H1 (cell line): ENCODE data around the gene DCP1B. TPM values are rescaled to one million over a fixed set of nuclear protein-coding genes. Genes with fewer than 3 reads are reported as not detected.

Experiments used
- BCL11A ChIP-seq, 2 experiments: IDR thresholded peaks; one replicate each; pipeline ENCODE4 v1.6.1; 2011; ENCODE audit warnings: low read depth in 2 of 2, low read length in 2 of 2, mild to moderate bottlenecking in 2 of 2
- RNF2 ChIP-seq: fragments of 200-900, 300-1000 bp; sonication (generic); IDR thresholded peaks from 2 replicates; pipeline ENCODE4 v1.7.1; 2016; ENCODE audit warnings: borderline replicate concordance, low read depth, mild to moderate bottlenecking, antibody characterized with exemption, low read length; ENCODE audit not compliant: poor library complexity, severe bottlenecking; ENCODE audit errors: missing control alignments
- SRF ChIP-seq: IDR thresholded peaks from 2 replicates; pipeline ENCODE4 v1.6.1; 2011; ENCODE audit warnings: mild to moderate bottlenecking, low read depth, low read length, moderate library complexity
- TAF1 ChIP-seq: IDR thresholded peaks from 2 replicates; pipeline ENCODE4 v1.6.1; 2011; ENCODE audit warnings: mild to moderate bottlenecking, low read depth, low read length
- TAF7 ChIP-seq: optimal IDR thresholded peaks from 2 replicates; pipeline ENCODE3; 2011; ENCODE audit warnings: low read depth, mild to moderate bottlenecking, inconsistent platforms, low read length, moderate library complexity, borderline replicate concordance
- polyA plus RNA-seq, 7 experiments: library from polyadenylated mRNA; depleted of rRNA in 3 of 7; stranded (reverse) in 5 of 7; unstranded in 2 of 7; fragments of >200 nt in 5 of 7; fragments of 200-250 nt in 2 of 7; gene quantifications; 1 replicate in 5 of 7; 2 replicates in 1 of 7; 4 replicates in 1 of 7; pipeline versions ENCODE4 v1.2.1 to v1.2.3, GENCODE V29; 2011 to 2013; ENCODE audit warnings: missing spikeins in 2 of 7, mixed read lengths in 2 of 7
- total RNA-seq: library from RNA; stranded (reverse); fragmentation: NEBNext Ultra II Directional; extraction: Animal tissue kit (Norgen Biotek cat#: 25700); gene quantifications from 2 replicates; pipeline ENCODE4 v1.2.1, GENCODE V29; 2021

DCP1B gene
- total and polyA plus RNA-seq, 2 of the 8 experiments (the other 6 are each of a cell fraction or from before 2014, with no cell fraction given), result 14.8 to 29.0 TPM

GRCh38 chr12:2009623-2010022 lies 5.4 kb upstream of the DCP1B start (continued):
- TF ChIP-seq TAF1 (no peak), SRF (no peak), RNF2 (no peak), TAF7 (no peak), BCL11A (IDR thresholded peaks at IDR 0.05; ENCODE audit: low read depth in 2 of 2, low read length in 2 of 2) (no peak)
